CD4-positive, alpha-beta T cell treated with Interleukin-6 at 100 ng/mL for 8 hours (primary cell): ENCODE measurements around the gene MEIS2.
"Not testable (repeated sequence)": the region's sequence is repeated elsewhere in the genome, so short reads cannot be mapped to it uniquely, and the experiment has no call there.

Experiments
- DNase-seq: peaks from one replicate; pipeline ENCODE4 v3.0.0-alpha.2; 2020; ENCODE audit warnings: mixed read lengths, low spot score

Gene MEIS2

DNA sequence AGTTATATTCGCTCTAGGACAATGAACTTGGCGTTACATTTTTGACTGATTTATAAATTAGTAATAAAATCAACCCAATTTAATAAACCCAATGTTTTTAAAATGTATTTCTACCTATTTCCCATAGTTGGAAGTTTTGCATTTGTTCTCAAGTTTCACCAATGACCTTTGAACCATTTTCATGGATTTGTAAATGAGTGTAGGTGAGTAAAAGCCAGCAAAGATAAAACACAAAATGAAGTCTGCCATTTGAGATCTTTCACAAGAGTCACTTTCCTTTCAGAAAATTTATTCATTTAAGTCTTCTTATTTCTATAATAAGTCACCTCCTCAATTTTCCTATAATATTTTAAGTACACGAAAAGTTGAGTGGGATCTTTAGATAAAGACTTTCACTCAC, 92.1 kb downstream of the MEIS2 start:
- DNase-seq: no peak

DNA sequence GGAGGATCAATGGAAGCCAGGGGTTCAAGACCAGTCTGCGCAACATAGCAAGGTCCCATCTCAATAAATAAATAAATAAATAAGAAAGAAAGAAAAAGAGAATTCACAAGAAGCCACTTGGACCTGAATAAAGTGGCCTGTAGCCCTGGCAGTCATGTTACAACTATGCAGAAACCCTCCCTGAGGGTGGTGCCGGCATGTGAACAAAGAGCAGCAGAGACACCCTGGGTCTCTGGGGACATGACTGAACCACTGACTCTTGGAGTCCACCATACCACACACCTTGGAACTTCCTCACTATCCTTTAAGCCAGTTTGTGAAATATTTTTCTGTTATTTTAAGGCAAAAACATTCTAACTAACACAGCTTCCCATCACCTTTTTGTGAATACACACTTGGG, 93.0 kb downstream of the MEIS2 start:
- no peak for DNase-seq

DNA sequence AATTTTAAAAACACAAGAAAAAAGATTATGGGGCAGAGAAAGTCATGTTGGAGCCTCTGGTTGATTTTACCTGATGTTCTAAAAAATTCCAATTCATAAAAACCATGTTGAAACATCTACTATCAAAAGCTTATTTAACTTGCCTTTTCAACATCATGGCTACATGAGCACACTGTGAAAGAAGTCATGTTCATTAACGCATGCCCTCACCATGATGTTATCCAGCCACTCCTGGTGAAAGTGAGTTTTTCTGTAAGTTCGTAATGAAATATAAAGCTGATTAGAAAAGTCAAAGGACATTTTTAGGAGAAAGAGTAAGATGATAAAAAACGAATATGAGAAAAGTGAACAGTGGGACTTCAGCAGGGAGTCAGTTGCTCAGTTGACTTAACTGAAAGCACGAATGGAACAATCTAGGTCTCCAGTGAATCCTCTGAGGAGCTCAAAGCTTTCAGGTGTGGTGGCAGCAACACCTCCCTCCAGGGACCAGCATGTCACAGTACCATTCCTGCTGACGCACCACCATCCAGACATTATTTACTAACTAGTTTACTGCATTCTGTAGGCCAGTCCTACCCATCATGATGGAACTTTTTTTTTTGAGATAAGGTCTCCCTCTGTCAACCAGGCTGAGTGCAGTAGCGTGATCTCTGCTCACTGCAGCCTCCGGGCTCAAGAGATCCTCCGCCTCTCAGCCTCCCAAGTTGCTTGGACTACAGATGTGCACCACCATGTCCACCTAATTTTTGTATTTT, 95.2 kb downstream of the MEIS2 start:
- no peak for DNase-seq

DNA sequence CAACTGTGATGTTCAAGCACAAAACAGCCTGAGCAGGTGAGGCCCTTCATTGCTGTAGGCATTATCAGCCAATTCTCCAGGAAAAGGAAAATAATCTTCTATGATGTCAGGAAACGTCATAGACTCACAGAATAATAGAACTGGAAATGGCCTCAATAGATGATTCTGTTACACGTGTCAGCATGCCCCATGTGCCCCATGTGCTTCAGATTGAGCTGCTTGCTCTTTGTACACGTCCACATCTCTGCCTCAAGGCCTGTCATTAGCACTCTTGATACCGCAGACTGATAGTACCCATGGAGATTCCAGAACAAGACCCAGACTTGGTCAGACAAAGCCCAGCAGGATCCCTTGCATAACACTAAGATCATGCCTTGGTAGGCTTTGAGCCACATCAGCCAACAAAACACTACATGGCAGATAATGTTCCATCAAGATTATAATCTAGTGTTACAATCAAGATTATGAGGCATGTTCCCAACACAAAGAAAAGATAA, 95.9 kb downstream of the MEIS2 start:
- no peak for DNase-seq

DNA sequence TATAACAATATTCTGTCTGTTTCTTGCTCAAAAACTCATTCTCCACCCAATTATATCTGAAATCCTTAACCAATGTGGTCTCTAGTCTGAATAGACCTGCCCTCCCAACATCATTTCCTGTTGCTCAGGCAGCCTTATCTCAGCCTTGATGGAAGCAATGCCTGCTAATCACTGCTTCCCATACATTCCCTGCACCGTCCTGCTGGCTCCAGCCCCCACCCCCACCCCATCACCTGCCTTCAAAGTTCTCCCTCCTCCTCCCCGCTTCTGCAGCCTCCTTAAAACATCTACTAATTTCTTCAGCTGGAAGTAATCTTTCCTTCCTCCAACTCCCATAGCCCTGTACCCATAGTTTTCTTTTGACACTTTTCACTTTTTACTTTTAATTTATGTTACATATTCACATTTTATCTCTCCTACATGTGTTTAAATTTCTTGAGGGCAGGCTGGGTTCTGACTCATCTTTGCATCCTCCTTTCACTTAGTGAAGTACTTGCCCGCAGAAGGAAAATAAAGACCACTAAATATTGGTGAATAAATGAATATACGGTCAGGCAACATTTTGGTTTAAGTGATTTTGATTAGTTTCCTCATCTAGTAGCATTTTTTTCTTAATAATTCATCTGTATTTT, 98.2 kb downstream of the MEIS2 start:
- DNase-seq: no peak

DNA sequence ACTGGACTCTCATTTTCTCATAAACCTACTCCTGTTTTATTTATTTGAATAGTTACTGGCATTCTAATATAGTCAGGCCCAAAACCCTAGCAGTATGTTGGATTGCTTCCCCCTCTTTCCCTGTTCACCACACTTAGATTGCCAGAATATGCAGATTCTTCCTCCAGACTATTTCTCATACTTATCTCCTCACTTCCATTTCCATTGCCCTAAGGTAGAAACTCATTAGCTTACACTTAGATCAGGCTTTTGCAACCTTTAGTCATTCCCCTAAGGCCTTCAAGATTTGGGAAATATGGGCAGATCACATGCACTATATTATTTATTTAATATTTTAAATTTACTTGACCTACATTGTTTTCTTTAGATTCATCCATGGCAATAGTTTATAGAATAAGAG, 98.9 kb downstream of the MEIS2 start:
- DNase-seq: no peak

DNA sequence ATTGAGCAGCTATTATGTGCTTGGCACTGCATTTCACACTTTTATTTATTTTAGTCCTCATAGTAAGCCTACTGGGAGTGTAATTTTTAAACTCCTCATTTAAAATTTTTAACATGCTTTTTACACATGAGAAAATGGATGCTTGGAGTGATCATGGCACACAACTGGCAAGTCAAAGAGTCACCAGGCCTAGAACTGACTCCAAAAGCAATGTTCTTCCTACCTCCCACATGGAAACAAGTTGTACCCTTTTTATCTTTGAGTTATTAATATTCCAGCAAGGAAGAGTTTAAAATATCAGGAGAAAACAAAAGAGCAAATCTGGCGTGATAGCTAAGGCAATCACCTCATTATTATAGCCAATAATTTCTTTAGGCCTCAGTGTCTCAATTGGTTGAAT, 100.6 kb downstream of the MEIS2 start:
- DNase-seq: no peak

DNA sequence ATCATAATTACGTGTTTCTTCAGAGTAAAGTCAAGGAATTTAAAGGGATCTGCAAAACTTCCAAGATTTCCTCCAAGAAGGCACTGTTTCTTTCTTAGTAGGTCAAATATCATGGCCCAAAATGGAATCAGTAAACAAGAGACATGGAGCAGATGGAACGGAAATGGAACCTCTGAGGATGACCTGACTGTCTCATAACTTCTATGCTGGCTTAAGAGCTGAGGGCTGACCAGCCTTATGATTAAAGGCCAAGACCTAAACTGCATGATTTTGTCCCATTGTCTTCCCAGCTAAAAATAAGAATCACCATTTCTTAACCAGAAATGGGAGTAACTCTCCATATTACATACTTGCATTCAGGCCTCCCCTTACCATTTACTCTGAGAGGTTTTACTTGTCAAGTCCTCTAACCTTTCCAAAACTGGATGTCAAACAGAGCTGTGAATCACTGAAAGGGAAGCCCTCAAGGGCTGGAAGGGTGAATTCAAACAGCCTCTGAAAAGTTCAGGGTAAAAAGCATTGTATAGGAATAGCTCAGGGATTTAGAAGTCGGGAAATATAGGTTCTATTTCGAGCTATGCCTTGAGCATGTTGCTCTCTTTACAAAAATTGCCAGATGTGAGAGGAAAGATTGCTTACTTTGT, 103.7 kb downstream of the MEIS2 start:
- DNase-seq: no peak

DNA sequence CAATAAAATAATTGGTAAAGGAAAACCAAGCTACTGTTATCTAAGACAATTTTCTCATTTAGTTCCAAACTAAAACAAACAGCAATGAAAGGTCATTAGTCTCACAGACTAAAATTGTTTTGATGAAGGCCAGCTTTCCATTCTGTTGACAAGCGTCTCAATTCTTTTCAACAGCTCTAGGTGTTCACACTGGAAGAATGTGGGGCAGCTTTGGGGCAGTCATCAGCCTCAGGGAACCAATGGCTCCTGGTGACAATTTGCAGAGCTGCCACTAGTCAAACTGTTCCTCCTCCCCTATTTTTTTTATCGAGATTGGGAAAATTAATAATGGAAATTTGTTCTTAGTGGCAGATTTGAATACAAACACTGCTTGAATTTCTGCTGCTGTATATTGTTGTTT, 104.2 kb downstream of the MEIS2 start:
- no peak for DNase-seq

DNA sequence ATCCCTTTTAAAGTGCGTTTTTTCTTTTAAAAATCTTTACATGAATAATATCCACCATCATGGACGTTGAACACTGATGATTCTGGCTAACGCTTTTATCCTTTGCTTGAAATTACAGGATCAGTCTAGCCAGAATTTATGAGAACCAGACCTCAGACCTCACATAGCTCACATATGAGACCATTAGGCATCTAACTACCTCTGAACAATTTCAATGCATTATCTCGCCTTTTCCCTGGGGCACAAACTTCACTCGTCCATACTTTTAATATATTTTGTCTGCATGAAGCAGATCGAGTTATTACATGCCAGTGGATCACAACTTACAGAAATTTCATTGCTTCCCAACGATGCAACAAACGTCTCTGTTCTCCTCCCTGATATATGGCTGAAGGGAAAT, 105.6 kb downstream of the MEIS2 start:
- DNase-seq: no peak

DNA sequence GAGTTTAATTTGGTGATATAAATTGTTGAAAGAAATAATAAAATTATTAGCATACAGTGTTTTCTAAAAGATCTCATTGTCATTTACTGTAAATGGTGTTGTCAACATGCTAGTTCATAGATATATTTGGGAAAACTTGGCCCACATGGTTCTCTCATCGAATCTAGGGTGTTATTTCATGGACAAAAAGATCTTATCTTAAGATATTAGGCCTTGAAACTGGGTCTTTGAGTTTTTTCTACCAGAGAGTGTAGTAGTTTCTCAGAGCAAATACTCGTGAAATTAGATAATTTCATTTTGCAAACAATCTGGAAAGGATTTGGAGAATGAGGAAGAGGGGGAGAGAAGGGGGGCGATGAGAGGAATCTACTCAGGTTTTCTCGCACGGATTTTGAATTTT, 107.9 kb downstream of the MEIS2 start:
- DNase-seq: no peak

DNA sequence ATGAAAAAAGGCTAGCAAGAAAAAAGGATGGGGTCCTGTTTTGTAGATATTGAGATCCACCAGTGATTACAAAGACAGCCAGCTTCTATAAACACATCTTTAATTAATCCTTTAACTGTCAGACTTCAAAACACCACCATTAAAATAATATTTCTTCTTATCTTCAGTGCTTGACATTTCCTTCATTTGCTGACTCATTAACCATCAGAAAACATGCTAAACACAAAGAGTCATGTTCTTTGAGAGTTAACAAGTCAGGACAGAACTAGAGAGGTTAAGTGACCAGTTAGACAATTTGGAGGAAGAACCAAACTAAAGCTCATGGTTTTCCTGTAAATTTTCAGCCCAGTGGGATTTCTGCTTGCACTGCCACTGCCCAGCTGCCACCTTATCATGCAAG, 111.4 kb downstream of the MEIS2 start:
- DNase-seq: no peak

DNA sequence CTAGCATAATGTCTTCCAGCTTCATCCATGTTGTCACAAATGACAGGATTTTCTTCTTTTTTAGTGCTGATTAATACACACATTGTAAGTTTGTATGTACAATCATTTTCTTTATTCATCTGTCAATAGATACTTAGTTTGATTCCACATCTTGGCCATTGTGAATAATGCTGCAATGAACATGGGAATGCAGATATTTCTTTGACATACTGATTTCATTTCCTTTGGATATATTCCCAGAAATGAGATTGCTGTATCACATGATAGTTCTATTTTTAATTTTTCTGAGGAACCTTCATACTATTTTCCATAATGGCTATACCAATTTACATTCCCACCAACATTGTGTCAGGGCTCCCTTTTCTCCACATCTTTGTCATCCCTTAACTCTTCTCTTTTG, 117.9 kb downstream of the MEIS2 start:
- DNase-seq: no peak

DNA sequence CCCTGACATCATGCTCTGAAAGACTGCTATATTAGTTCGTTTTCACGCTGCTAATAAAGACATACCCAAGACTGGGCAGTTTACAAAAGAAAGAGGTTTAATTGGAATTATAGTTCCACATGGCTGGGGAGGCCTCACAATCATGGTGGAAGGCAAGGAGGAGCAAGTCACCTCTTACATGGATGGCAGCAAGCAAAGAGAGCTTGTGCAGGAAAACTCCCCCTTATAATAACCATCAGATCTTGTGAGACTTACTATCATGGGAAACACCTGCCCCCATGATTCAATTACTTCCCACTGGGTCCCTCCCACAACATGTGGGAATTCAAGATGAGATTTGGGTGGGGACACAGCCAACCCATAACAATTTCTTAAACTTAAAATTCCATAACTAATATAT, 120.1 kb downstream of the MEIS2 start:
- DNase-seq: not testable (repeated sequence)

DNA sequence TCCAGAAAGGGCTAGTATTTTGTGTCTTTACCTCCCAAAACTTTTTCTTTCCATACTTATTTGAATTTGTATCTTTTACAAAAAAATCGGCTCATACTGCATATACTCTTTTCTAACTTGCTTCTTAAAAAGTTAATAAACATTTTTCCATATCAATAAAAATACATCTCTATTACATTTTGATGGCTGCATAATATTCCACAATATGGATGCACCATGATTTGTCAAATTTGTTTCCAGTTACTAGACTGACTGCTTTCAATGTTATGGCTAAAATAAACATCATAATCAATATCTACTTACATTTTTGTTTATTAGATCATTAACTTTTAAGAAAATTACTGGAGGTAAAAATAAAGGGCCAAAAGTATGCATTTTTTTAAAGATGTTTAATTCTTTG, 121.7 kb downstream of the MEIS2 start:
- no peak for DNase-seq

DNA sequence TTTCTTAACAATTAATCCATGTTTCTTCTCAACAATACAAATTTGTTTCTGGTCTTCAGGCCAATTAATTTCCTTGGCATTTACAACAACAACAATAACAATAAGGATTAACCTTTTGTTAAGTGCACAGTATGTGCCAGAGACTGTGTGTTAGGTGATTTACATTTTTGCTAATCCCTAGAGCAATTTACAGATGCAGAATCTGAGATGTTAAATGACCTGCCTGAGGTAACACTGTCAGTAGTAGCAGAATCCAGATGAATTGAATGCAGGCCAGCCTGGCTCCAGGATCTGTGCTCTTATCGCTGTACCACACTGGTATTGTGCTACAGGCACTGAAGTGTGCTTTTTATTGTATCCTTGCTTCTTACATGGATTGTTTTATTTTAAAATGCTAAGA, 122.2 kb downstream of the MEIS2 start:
- no peak for DNase-seq

DNA sequence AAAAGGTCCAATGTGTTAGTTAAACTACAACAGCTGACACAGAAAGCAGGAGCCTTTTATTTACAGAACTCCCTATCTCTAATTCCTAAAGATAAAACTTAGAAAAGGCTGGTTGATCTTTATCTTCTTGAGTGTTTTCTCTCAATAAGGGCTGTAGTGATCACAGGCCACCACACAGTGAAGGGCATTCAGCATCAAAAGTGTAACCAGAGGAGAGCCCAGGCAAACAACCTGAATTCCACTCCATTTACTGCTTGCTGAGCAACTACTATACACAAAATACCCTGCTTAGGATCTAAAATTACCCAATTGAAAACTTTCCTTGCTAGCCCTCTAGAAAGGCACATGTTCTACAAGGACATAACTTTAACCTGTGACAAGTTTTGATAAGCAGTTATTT, 122.7 kb downstream of the MEIS2 start:
- no peak for DNase-seq

DNA sequence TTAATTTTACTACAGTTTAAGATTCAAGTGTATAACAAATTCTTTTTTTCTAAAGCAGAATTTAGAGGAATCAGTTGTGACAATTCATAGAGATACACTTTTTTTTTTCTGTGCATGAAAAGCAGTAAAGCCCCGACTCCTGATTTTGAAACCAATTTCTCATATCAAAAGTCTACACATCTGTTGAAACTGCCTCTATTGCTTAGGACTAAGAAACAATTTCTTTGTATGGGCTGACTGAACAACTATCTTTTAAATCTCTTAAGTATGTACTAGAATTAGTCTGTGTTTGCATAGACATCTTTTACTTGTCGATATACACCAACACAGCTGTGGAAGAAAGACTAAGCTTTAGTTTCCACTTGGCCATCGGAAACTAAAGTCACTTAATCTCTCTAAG, 127.6 kb downstream of the MEIS2 start:
- DNase-seq: no peak

DNA sequence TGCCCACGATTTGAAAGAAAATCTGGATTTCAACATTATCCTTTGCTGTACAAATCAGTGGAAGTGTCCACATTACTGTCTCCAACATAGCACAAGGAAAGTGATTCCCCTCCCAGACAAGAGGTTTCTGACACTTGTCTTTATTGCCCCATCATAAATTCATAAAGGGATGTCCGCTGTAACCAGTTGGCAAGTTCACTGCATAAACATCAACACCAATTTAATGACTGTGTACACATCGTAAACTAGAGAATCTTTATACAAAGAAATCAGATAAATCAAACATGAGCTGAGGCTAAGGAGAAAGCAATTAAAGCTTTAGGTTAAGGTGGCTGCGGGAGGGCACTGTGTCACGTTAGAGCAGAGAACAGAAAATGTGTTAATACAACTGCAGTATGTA, 129.8 kb downstream of the MEIS2 start:
- DNase-seq: no peak

DNA sequence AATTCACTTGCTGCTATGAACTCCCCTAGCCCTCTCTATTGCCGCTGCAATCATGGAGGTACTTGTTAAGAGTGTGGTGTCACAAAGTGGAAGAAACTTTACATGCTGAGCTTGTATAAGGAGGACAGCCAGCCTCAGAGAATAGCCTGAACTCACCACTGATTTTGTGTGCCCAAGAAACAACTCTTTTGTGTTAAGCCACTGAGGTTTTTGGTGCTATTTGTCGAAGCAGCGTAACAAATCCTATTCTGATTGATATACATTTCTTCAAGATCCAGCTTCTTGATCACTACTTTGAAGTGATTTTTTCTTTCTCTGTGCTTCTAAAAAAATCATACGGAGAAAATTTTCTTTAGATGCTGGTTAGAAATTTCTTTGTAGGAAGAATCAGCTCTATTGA, 132.4 kb downstream of the MEIS2 start:
- no peak for DNase-seq

DNA sequence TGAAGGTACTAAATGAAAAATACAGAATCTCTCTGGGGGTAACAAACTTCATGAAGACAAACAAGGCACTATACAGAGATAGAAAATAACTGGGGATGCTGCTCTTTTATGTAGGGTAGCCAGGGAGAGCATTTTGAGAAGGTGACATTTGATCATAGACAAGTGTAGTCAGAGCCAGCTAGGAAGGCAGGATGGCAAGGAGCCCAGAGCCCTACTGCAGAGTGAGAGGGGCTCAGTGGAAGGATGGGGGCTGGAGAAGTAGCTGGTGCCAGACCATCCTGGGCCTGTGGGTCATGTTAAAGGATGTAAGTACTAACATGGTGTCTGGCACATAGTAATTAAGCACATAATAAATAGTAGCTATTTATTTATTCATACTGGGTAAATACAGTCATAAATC, 133.6 kb downstream of the MEIS2 start:
- no peak for DNase-seq

DNA sequence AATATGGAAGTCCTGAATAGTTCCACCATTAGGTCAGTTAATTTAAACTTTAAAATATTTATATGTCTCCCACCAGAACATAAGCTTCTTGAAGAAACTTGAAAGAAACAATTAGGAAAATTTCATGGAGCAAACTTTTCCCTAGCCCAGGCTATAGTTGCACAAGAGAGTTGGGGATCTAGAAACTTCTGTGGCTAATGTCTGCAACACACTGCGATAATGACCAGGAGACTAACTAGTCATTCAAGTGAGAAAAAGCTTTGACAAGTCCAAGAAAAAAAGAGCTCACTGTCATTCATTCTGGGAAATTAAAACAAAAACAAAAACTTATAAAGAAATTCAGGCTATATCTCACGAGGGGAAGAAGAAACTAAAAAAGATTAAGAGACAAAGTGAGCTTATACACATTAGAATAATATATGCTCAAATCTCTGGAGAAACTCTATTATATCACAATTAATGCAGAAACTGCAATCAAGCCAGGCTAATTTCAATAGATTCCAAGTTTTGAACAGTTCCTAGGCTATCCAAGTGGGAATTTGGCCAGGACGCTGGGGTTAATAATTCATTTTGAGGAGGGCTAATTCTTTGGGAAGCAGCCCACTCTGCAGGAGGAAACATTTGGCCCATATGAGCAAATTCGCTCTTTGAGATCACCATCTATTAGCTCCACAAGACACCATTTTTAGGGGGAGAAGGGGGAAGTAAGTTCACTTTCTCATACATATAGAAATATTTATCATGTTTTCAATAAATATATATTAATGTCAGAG, 134.6 kb downstream of the MEIS2 start:
- no peak for DNase-seq

DNA sequence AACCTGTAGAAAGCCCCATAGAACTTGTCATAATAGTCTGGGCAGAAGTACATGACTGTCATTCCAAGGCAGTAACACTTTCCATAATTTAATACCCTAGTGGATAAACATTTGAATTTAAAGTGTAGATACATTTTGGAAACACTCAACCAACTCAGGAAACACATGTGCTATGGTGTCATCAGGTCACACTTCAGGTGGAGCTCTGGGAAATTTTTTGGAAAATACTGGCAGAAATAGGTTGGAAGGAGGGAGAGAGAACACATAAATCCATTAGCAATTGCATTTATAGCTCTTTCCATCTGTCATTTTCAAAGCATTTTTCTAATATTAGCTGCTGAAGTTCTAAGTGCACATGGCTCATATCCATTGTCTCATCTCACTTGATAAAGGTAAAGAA, 135.7 kb downstream of the MEIS2 start:
- no peak for DNase-seq
